HL-60 (cell line): Measurements from ENCODE around the gene ANXA8L1.
"Not testable (repeated sequence)": the region's sequence is repeated elsewhere in the genome, so short reads cannot be mapped to it uniquely, and the experiment has no call there.

ENCODE experiments used
- GABPA ChIP-seq: IDR thresholded peaks from 2 replicates; pipeline ENCODE4 v1.6.1; 2012; ENCODE audit warnings: low read depth
- POLR2AphosphoS5 ChIP-seq: IDR thresholded peaks from 2 replicates; pipeline ENCODE4 v1.6.1; 2012; ENCODE audit warnings: low read depth
- TF ChIP-seq, protein P1 (sequence below): IDR thresholded peaks from one replicate; pipeline ENCODE4 v1.5.1; 2011; ENCODE audit warnings: low read length, control low read depth, inconsistent platforms; ENCODE audit not compliant: insufficient read depth

DNA sequence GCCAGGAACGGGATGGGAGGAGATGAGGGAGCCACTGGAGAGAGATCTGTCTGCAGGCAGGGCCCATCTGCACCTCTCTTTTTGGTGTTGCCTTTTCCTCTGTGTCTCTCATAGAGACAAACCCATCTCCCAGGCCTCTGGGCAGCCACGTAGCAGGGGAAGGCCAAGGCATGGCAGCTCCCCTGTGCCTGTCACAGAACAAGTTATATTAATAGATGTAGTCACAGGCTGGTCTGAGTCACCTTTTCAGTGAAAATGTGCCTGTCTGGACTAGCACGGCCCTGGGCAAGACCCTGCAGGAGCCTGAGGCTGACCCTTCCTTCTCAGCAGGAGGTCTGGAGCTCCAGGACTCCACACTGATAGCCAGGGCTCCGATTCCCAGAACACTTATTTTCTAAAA lies 2.1 kb downstream of the ANXA8L1 start:
- TF ChIP-seq, protein P1, sequence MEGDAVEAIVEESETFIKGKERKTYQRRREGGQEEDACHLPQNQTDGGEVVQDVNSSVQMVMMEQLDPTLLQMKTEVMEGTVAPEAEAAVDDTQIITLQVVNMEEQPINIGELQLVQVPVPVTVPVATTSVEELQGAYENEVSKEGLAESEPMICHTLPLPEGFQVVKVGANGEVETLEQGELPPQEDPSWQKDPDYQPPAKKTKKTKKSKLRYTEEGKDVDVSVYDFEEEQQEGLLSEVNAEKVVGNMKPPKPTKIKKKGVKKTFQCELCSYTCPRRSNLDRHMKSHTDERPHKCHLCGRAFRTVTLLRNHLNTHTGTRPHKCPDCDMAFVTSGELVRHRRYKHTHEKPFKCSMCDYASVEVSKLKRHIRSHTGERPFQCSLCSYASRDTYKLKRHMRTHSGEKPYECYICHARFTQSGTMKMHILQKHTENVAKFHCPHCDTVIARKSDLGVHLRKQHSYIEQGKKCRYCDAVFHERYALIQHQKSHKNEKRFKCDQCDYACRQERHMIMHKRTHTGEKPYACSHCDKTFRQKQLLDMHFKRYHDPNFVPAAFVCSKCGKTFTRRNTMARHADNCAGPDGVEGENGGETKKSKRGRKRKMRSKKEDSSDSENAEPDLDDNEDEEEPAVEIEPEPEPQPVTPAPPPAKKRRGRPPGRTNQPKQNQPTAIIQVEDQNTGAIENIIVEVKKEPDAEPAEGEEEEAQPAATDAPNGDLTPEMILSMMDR, result not testable (repeated sequence)
- not testable (repeated sequence) for TF ChIP-seq POLR2AphosphoS5, GABPA
